Measurements from ENCODE around the gene NDE1. TPM values are rescaled to one million over a fixed set of nuclear protein-coding genes. Genes with fewer than 3 reads are reported as not detected.
A peak's percentile ranks its signal among the peaks of the same experiment; 100 is the strongest.

The NDE1 gene
- total and polyA plus RNA-seq, 9 of the 15 experiments (the other 6 are each of a cell fraction or from before 2014, with no cell fraction given): 3.1 to 59.9 (median 30.0) TPM

DNA sequence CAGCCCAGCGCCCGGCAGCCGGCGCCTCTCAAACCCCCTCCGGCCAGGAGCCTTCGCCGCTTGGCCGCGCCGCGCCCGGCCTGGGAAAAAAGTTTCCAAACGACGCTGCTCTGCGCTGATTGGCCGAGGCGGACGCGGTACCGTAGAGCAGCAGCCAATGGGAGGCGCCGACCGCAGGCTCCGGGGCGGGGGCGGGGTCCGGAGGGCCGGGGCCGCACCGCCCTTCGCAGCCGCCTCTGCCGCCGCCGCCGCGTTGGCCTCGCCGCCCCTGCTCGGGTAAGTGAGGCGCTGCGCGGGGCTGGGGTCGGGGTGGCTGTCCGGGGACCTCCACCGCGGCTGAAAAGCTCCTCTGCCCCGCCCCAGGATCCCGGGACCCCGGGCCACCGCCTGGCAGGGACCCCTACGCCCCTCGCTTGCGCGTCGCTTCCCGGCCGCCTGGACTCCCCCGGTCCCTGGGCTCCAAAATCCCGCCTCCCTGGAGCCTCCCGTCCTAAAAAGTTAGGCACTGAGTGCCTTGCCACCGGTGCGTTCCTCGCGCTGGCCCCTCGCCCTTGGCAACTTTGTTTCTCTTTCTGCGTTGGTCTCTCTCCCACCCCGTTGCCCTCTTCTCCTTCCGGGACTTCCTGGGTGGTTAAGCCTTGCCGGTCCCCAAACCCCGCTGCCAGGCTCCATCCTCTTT is at the start of gene NDE1 (continued):
- TF ChIP-seq ZNF551 (CRISPR knock-in tag; IDR thresholded peaks at IDR 0.05): no peak
- no peak for TF ChIP-seq RHOXF2B (CRISPR knock-in tag; conservative IDR thresholded peaks at IDR 0.05)
- TF ChIP-seq HNRNPK (IDR thresholded peaks at IDR 0.05; ENCODE audit: low read depth, low read length, poor library complexity, severe bottlenecking): no peak
- TF ChIP-seq, protein P1, sequence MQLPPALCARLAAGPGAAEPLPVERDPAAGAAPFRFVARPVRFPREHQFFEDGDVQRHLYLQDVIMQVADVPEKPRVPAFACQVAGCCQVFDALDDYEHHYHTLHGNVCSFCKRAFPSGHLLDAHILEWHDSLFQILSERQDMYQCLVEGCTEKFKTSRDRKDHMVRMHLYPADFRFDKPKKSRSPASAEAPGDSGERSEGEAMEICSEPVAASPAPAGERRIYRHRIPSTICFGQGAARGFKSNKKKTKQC (CRISPR knock-in tag; IDR thresholded peaks at IDR 0.05): 0 out of 2 replicates have a peak, but pooled peaks have one; percentile 43

DNA sequence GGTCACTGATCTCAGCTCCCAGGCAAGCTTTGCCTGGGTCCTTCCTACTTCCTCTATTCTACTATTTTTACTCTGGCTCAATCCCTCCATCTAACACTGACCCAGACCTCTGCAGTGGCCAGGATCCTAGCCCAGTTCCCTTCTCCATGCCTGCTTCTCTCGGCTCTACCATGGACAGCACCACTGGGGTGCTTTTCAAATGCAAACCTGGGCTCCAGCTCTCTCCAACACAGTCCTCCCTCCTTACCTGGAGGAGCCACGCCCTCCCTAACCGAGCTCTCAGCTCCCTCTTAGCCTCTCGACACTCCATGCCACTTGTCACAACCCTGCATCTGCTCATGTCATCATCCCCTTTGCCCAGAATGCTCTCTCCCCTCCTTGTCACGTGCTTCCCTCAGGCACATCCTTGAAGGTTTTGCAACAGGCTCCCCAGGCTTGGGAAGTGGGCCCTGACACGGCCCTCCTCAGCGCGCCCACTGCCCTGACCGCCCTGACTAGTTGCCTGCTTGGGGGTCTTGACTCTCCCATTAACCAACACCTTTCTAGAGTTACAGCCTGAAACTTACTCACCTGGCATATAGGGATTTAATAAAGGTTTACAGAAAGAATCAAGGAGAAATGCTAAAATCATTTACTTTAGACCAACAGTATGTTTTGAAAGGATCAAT is 48.7 kb upstream of the NDE1 start:
- H3K36me3 ChIP-seq (ENCODE audit: control insufficient read depth, insufficient read depth, low read length): peaks cover 71% of the 10 kb centered on the region
- no TSS peak for BruUV-seq (replicated peaks)
- H3K27me3 ChIP-seq (ENCODE audit: control insufficient read depth in 2 of 2, insufficient read depth in 2 of 2, low read length in 2 of 2): no peaks in the 10 kb centered on the region
- CTCF ChIA-PET (ENCODE audit: low intra/inter-chr PET ratio): no interaction called here
- no peak overlapping the region for H3K4me2 ChIP-seq (ENCODE audit: insufficient read depth, low read length)
- H3K79me2 ChIP-seq (ENCODE audit: control insufficient read depth, insufficient read depth, low read length): no peaks in the 10 kb centered on the region
- no peaks in the 10 kb centered on the region for H3K9me1 ChIP-seq (ENCODE audit: control insufficient read depth, insufficient read depth, low read length)
- 82% methylated on average over 9 of the region's 9 CpGs for WGBS (ENCODE audit: insufficient coverage, low coverage, missing lambda C conversion rate)
- H3K9me3 ChIP-seq (replicated peaks; ENCODE audit: control insufficient read depth, insufficient read depth, low read depth, low read length): no peaks in the 10 kb centered on the region
- H3K9ac ChIP-seq (ENCODE audit: insufficient read depth in 1 of 2, low read depth in 2 of 2, low read length in 2 of 2): 0 out of 4 replicates have a peak overlapping the region, but pooled peaks of 1 of the 2 experiments have one; percentile 2
- DNase-seq (ENCODE audit: extremely low read depth in 1 of 4, low spot score in 3 of 4) (no peak), FAIRE-seq (no peak), ATAC-seq (no peak; the same call in 2 of the 3 replicates)
- in situ Hi-C loops (cut with MboI): no loop called here
- peak; percentile 69; the same call in 1 of the 2 replicates for TF ChIP-seq MIER1 (IDR thresholded peaks at IDR 0.05; ENCODE audit: low read depth)
- TF ChIP-seq, protein P2, sequence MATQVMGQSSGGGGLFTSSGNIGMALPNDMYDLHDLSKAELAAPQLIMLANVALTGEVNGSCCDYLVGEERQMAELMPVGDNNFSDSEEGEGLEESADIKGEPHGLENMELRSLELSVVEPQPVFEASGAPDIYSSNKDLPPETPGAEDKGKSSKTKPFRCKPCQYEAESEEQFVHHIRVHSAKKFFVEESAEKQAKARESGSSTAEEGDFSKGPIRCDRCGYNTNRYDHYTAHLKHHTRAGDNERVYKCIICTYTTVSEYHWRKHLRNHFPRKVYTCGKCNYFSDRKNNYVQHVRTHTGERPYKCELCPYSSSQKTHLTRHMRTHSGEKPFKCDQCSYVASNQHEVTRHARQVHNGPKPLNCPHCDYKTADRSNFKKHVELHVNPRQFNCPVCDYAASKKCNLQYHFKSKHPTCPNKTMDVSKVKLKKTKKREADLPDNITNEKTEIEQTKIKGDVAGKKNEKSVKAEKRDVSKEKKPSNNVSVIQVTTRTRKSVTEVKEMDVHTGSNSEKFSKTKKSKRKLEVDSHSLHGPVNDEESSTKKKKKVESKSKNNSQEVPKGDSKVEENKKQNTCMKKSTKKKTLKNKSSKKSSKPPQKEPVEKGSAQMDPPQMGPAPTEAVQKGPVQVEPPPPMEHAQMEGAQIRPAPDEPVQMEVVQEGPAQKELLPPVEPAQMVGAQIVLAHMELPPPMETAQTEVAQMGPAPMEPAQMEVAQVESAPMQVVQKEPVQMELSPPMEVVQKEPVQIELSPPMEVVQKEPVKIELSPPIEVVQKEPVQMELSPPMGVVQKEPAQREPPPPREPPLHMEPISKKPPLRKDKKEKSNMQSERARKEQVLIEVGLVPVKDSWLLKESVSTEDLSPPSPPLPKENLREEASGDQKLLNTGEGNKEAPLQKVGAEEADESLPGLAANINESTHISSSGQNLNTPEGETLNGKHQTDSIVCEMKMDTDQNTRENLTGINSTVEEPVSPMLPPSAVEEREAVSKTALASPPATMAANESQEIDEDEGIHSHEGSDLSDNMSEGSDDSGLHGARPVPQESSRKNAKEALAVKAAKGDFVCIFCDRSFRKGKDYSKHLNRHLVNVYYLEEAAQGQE (IDR thresholded peaks at IDR 0.05; ENCODE audit: borderline replicate concordance): peak; percentile 91
- TF ChIP-seq, protein P2 (CRISPR knock-in tag; IDR thresholded peaks at IDR 0.05; ENCODE audit: low read depth): 0 out of 2 replicates have a peak, but pooled peaks have one; percentile 30
- no peak for TF ChIP-seq TRIM28 (IDR thresholded peaks at IDR 0.05)
- TF ChIP-seq EHMT2 (IDR thresholded peaks at IDR 0.05): peak; percentile 81
- H3K27ac ChIP-seq (ENCODE audit: extremely low read depth, low read depth, low read length): no peak overlapping the region
- POLR2A ChIA-PET: interaction anchor here (0.7 to 2.7 kb wide), 4 partner anchors 14 to 42 kb away, joined by 3 to 16 read pairs (median 4); no protein-coding TSS in a partner anchor
- H2AFZ ChIP-seq (ENCODE audit: low read depth, low read length): no peak overlapping the region
- H3K4me1 ChIP-seq (replicated peaks in 1 of 2; ENCODE audit: control insufficient read depth in 2 of 2, insufficient read depth in 2 of 2, low read length in 2 of 2): peaks cover 0 to 4% of the 10 kb centered on the region in 2 experiments; a peak in 4 of 5 replicates
- H4K20me1 ChIP-seq (replicated peaks; ENCODE audit: control insufficient read depth, insufficient read depth, low read length): no peaks in the 10 kb centered on the region
- H3K4me3 ChIP-seq: no peak overlapping the region
- intact Hi-C loops (cut with micrococcal nuclease): no loop called here
